ENCODE data around the gene SDCCAG8. TPM values are rescaled to one million over a fixed set of nuclear protein-coding genes. Genes with fewer than 3 reads are reported as not detected.

The SDCCAG8 gene
- total RNA-seq, 1 donor from 2014 or later = 48.2 TPM

DNA sequence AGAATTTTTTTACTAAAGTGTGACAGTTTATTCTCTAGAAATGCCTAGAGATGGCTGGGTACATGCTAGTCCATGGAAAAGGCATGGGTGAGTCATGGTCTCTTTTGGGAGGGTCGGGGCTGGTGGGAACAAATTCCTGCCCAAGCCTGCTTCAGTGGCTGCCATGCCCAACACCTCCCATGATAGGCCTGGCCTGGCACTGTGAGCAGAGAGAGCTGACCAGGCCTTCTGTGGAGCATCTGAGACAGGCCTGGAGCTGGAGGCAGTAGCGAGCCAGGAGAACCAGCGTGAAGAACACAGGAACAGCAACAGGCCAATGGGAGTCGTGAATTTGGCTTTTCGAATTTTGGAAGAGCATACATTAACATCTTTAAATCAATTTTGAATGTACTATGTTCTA, 209.2 kb downstream of the SDCCAG8 start:
- DNase-seq = no peak

DNA sequence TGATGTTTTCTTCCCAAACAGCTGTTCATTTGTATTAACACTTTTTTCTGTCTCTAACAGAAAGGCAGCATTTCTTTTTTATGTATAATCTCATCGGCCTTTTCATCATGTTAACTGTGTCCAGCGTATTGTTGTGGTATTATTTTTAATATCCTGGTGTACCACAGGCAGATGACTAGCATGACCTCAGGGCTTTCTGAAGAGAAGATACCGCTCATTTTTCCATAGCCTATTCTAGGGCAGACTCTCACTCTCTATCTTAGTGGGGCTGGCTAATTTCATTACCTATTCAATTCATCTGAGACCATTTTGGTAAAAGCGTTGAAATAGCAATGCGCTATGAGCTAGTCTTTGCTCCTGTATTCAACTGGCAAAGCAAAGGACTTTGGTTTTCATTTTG, 209.9 kb downstream of the SDCCAG8 start:
- no peak for DNase-seq

DNA sequence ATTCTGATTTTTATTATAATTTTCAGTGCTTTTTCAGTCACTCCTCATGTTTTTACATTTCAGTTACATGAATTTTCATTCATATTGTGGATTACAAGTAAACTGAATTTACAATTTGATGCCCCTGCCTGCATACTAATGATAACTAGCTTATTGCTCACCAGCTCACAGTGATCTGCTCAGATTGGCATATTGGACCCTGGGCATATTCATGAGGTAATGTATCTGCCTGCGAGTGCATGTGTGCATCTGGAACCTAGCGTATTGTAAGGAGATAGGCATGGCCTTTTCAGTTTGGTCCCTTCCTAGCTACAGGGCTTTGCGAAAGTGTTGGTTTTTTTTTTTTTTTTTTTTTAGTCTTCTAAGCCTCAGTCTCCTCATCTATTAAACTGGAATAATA, 213.7 kb downstream of the SDCCAG8 start:
- no peak for DNase-seq

DNA sequence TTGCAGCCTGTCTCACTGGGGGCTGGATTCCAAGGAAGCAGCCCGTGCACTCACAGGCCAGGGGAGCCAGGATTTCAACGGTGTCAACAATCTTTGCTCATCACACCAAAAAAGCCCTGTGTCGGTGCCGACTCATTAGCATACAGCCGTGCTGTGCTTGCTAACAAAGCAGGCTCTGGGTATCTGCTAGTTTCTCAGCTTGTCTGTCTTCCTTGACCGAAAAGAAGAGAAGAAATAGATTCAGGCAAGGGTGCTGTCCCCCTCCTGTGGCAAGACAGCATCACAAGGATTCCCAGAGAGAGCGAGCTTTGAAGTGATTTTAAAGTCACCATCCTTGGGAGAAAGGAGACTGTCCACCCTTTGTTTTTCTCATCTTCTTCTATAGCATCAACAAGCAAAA, 214.7 kb downstream of the SDCCAG8 start:
- DNase-seq = no peak

DNA sequence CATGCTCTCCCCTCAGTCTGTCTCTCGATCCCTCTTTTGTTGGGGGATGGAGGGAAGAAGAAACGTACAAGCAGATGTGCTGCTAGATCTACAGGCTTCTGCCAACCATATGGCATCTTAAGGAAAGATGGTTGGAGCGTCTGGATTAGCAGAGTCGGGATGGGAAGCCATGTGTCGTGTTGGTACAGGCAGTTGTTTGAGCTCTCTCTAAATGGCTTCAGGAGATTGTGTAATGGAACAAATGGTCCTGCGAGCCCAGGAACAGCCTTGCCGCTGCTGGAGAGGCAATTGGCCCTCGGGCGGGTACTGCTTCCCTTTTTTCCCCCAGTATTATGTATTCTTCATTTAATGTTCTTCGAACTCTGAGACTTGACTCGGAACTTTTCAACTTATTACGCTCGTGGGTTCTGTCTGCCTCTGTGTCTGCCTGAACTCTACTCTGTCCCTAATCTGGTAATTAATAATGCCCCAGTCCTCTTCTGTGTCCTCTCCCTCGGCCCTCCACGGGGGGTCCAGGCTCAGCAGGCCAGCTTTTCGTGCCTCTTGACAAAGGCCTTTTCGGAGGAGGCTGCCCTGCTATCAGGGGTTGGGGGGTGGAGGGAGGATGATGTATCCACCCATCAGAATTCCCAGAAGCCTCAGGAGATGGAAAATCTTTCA, 215.3 kb downstream of the SDCCAG8 start:
- DNase-seq = no peak

DNA sequence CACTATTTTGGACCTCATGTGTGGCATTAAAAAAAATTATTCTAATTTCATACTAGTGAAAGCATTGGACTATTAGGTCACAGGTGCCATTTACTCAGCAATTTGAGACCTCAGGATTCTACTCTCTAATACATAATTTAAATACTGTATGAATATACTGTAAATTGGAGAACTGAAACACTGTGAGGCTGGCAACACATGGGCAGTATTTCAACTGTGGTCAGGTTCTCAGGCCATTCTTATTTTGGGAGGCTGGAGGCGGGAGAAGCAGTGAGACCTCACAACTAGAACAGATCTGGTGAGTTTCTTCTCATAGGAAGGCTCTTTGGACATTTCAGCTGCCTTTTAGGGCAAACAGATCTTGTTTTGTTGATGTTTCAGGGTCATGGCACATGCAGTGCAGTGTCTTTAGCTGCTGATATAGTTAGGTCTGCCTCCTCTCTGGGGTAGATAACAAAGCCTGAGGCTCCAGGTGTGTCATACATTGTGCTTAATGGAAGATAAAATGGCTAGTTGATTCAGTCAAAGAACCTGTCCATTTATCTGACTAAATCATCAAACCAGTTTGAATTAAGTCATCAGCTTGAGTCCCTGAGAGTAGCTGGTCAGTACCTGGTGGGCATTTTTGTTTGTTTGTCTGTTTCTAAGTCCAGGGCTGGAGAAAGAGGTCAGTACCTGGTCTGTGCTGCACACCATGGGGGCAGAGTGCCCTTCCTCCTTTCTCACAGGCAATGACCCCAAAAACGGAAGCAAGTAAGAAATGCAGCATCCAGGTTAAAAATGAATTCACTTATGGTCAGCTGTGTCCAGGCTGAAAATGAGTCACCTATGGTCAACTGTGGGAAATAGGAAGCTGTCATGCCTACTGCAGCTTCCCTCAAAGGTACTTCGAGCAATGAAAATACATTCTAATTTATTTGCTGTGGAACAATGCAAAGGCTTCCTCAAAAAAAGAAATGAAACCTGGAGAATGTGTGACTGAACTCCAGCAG, 216.2 kb downstream of the SDCCAG8 start:
- peak; percentile 81 for DNase-seq

DNA sequence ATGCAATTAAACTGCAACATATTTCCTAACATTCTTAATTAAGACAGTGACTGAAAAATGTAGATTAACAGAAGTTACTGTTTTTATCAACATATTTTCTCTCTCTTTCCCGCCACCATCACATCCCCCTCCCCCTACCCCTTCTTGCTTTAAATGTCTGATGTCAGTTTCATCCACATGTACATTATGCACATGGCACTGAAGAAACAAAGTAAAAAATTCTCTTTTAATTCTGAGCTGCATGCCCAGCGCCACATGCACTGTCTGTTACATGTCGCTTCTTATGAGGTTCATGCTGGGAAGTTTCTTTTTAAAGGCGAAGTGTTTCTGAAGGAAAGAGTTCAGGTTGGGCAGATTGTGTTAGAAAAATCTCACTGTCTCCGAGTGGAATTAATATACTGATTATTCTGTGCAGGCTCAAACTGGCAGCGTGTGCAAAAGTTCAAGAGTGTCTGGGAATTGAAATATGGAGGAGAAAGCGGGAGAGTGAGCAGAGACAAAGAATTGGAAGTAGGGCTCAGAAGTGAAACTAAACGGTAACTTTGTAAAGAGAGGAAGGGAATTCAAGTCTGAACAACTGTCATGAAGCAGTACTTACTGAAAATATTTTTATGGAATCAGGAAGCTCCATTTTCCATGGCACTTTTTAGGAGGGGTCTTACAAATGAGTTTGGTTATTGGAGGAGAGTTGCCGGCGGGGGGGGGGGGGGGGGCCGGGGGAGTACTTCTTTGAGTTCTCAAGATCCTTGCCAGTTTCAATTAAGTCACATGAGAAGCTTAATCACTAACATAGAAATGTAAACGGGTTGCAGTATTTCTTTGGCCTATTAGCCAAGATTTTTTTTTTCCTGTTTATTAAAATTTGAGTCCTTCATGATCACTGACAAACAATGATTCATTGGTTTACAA, 217.6 kb downstream of the SDCCAG8 start:
- peak; percentile 35 for DNase-seq

DNA sequence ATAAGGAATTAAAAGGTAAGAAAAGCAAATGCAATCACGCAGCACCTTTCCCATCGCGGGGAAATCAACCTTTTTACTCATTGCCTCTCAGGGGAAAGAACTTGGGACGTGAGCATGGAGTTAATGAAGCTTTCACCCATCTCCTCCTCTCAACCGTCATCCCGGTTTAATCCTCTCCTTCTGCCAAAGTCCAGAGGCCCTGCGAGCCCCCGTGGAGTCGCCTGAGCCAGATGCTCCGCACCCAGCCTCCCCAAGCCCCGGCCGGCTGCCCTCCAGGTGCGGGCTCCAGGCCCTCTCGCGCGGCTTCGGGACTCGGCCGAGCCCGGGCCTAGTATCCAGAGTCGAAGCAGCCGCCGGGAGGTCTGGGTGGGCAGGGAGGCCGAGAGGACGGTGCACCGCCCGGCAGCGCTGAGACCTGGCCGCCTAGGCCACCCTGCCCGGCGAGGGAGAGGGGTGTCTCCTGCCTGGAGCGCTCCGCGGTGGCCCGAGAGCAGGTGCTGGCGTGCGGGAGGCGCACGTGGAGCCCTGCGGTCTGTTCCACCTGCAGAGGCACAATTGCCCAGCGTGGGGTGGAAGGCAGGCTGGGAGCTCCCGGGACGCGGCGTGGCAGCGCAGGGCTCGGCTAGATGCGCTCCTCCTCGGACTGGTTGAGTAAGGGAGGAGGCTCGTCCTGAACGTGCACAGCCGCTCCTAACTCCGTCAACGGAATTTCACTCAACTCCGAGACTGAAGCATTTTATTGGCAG, 218.5 kb downstream of the SDCCAG8 start:
- DNase-seq = no peak

DNA sequence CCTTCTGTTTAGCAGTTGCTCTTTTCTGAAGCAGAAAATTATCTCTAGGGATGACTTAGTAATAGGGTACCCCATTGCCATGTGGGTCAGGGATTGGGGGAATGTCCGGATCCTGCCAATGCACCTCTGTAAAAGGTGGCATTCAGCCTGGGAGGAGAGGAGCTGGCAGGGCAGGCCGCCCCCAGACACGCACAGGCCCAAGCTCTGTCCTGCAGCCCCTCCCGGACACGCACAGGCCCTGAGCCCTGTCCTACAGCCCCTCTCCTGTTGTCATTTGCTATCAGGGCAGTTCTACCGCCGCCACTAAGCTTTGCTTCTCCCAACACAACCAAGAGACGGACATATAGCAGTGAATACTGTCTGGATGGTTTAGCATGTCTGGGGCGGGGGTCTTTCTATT, 219.1 kb downstream of the SDCCAG8 start:
- DNase-seq = no peak

DNA sequence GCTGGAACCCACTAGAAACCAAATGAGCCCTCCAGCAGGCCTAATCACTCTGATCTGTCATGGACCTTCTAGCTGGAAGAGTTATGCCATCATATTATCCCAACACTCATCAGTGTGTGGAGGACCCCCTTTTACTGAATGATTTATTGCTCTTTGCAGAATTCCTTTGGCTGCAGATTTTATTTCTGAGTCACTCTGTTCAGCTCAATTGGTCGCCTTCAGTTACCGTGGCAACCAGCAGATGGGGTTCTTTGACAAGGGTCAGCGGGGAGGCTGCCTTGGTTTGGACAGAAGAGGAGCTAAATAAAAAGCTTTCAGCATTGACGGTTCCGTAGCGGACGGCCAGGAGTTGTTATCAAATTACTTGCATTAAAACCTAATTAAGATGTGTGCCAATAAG, 220.1 kb downstream of the SDCCAG8 start:
- no peak for DNase-seq

DNA sequence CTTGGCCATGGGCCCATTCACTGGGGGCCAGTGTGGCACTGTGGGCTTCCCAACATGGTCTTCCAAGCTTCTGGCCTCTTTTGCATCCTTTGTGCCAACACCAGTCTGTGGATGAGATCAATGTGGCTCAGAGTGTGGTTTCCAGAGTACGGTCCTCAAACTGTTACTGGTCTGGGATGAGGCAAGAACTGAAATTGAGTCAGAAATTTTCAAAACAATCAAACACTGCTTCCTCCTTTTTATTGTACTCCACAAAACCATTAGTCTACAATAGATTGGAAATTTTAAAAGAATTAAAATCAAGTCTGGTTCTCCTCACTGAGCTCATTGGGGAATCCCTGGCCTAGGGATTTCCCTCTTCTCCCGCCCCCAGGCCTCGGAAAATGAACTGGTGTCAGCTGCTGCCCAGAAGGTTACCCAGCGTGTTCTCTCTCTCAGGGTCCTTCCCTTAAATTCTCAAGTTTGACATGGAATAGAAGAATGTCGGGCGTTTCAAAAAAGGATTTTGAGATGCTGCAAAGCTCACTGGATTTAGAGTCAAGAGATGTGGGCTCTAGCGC, 222.0 kb downstream of the SDCCAG8 start:
- DNase-seq = no peak

DNA sequence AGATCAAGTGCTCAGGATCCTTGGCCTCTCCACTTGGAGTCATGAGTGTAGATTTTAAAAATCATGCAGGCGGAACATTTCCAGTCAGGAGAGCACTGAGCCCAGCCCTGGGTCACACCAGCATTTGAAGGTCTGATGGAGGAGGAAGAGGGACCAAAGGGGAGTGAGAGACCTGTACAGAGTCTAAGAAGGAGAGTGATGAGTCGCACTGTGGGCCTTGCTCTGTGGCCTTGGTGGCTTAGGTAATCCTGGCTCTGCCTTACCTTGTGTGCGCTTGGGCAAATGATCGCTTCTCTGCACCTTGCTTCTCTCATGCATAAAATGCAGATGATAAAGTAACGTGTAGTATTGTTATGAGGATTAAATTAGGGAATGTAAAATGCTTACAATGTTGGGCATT, 225.3 kb downstream of the SDCCAG8 start:
- no peak for DNase-seq

DNA sequence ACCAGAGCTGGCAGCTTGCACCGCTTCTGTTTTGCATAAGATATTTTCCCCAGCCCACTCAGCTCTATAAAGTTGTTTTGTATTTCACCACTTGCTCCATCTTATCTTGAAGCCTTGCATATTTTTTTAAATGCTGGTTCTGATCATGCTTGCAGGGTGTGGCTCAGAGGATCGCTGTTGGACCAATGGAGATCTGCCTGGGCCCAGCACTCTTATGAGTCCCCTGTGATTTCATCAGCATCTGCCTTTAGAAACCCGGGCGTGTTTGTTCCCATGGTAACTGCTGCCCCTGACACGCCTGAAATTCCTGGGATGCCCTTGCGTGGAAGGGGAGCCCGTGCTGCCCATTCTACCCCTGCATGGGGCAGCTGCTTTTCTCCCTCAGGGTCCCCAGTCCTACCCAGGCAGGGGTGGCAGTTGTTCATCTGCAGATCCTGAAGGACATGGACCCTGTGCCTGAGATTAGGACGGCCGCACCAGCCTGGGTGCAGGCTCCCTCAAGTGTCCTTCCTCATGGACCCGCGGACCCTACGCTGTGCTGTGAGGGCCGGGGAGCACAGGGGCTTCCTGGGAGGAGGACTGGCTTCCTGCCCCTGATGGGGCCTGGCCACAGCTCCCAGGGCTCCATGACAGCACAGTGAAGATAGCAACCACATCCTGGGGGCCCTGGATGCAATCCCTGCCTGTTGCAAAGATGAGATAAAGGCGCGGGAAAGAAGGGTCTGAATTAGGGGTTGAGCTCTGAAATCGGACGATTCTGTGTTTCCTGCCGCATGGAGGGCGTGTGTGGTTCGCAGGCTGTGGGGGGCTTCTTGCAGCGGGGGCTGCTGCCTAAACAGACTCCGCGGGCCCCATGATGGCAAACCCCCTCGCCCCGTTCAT, 226.5 kb downstream of the SDCCAG8 start:
- DNase-seq = no peak

DNA sequence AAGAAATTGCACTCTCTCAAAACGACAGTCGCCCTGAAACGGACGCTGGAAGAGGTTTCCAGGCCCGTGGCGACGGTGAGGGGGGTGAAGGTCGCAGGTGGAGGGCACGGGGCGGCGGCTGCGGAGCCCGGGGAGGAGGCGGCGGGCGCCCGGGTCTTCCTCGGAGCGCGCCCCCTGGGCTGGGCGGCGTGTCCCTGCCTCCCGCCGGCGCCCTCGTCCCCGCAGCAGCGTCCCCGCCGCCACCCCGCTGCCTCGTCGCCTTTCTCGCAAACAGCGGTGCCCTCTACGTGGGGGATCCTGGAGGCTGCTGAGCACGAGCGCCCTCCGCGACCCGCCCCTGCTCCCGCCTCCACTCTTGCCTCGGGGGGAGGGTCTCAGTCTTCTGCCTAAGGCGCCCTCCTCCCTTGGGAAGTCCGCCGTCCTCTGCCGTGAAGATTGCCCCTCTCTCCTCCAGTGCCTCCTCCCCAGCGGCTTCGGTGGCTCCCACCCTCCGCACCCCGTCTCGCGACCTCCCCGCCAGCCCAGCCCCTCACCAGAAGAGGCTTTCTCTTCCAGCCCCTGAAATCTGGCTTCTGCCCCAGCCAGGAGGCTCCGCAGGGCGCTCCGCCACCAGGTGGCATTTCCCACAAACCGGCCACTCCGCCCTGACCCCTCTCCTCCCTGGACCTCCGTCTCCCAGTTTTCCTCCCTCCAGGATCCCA, 227.4 kb downstream of the SDCCAG8 start:
- peak; percentile 49 for DNase-seq

DNA sequence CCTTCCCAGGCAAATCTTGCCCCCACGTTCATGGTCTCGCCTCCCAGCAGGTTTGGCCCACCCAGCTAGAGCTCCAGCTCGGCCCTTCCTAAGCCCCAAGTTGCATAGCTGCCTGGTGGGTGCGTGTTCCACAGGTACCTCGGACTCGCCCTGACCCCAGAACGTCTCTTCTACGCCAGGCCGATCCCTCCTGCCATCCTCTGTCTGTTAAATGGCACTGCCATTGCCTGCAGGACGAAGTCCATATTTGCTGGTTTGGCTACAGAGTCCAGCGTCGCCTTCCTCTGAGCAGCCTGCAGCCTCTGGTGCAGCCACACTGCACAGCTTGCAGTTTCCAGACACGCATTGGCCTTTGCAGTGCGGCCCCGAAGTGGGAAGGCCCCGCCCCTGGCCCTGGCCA, 228.1 kb downstream of the SDCCAG8 start:
- DNase-seq = no peak

DNA sequence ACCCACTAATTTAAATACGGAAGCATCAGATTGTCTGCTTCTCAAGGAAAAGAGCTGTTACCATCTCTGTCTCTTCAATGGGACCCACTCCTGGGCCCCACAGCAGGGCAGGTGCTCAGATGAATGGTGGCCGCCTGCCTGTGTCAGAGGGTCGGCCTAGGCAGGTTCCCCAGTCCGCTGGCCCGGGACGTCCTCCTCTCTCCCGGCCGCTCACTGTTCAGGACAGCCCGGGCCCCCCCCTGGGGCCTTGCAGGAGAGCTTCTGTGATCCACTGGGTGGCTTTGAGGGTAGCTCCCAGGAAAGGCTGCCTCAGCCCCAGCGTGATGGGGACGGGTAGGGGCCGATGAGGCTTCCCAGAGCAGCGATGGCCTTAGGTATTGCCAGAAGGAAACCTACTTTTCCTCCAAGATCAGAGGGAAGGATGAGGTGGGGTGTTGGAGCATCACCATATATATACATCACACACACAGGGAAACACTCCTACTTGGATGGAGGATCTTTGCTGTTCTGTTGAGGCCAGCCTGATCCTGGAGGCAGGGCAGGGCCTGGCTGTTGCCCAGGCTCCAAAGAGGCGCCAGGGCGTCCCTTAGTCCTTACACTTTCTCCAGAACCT, 231.3 kb downstream of the SDCCAG8 start:
- DNase-seq = no peak

DNA sequence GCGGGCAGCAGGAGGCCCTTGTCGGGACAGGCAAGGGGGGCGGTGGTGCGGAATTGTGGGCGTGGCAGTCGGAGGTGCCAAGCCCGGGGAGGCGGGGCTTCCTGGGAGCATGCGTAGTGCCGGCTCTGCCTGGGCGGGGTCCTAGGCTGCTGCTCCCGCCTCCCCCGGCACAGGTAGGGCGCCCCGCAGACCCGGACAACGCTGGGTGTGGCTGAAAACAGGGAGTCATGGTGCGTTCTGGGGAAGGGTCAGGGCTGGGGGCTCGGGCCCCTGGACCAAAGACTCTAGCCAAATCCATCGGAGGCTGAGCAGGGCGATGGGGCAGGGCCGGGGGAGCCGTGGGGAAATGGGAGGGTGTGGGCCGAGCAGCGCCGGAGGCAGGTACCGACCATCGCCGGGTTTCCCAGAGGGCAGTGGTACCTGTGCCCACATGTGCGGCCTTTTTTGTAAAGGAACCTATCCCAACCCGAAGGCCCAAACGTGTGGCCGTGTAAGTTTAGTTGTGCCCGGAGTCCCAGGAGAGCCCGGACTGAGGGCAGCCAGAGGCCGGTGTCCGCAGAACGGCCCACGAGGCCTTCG, 231.9 kb downstream of the SDCCAG8 start:
- DNase-seq = peak; percentile 35

DNA sequence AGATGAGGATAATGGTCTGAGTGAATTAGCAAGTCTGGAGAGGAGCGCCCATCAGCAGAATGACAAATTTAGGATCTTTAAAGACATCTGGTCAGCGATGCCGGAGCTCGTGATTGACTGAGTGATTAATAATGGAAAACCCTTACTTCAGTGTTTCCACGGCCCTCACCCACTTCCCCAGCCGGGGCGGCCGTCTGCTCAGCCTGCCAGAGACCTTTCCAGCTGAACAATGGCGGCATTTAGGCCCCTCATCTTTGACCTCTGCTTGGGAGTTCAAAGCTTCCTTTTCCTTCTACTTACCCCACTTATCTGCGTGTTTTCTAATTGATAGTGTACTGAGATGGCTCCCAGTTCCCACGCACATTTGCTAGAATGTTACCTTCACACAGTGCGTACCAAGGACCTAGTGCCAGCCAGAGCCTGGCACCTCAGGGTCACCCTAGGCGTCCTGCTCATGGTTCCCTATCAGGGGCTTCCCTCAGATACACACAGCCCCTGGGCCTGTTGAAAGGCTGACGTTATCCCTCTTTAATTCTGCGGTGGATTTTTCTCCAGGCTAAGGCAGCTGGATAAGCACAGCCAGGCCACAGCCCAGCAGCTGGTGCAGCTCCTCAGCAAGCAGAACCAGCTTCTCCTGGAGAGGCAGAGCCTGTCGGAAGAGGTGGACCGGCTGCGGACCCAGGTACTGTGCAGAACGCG, 232.8 kb downstream of the SDCCAG8 start:
- DNase-seq = no peak

DNA sequence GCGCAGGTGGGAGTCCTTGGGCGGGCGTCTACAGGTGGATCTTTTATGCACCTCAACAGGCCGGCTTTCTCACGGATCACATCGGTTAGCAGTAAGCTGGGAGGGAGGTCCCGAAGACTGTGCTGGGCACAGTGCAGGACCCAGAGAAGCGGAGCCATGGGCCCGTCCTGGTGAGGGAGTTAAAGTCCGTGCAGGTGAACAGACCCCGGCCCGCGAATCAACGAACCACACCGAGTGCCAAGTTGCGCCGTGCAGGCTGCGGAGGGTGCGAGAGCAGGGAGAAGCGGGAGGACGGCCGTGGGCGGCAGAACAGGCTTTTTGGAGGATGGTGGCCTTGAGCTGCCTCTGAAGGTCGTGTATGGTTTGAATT, 233.3 kb downstream of the SDCCAG8 start:
- DNase-seq = no peak

Measured in dermis blood vessel endothelial cell (primary cell).